H9 (cell line): ENCODE results near the gene RASAL1. TPM values are rescaled to one million over a fixed set of nuclear protein-coding genes. Genes with fewer than 3 reads are reported as not detected.
A peak's percentile ranks its signal among the peaks of the same experiment; 100 is the strongest.

Experiments
- DNase-seq: peaks from one replicate; pipeline ENCODE4 v3.0.0-alpha.2; 2017
- H2AFZ ChIP-seq: one replicate; pipeline ENCODE4 v1.6.1; 2013; ENCODE audit warnings: mild to moderate bottlenecking, low read length, control low read depth, moderate library complexity
- H2AK5ac ChIP-seq: 2 replicates; pipeline ENCODE4 v1.6.1; 2013; ENCODE audit warnings: low read length, control low read depth, mixed read lengths; ENCODE audit not compliant: insufficient read length
- H2BK120ac ChIP-seq: one replicate; pipeline ENCODE4 v1.6.1; 2013; ENCODE audit warnings: low read depth, mild to moderate bottlenecking, low read length, control low read depth, inconsistent platforms; ENCODE audit not compliant: poor library complexity, severe bottlenecking
- H2BK12ac ChIP-seq: 2 replicates; pipeline ENCODE4 v1.6.1; 2013; ENCODE audit warnings: low read length, control low read depth, mixed read lengths, low read depth; ENCODE audit not compliant: insufficient read length
- H2BK15ac ChIP-seq: 2 replicates; pipeline ENCODE4 v1.6.1; 2013; ENCODE audit warnings: low read depth, low read length, control low read depth
- H2BK20ac ChIP-seq: one replicate; pipeline ENCODE4 v1.6.1; 2013; ENCODE audit warnings: low read depth, mild to moderate bottlenecking, low read length, control low read depth, inconsistent platforms; ENCODE audit not compliant: poor library complexity, severe bottlenecking
- H2BK5ac ChIP-seq: 2 replicates; pipeline ENCODE4 v1.6.1; 2013; ENCODE audit warnings: low read length, control low read depth, mixed read lengths; ENCODE audit not compliant: insufficient read length
- H3K14ac ChIP-seq: 2 replicates; pipeline ENCODE4 v1.6.1; 2013; ENCODE audit warnings: low read length, control low read depth; ENCODE audit not compliant: insufficient read depth
- H3K18ac ChIP-seq: 2 replicates; pipeline ENCODE4 v1.6.1; 2013; ENCODE audit warnings: low read depth, mild to moderate bottlenecking, mixed read lengths, low read length, control low read depth; ENCODE audit not compliant: insufficient read length
- H3K23ac ChIP-seq: 2 replicates; pipeline ENCODE4 v1.6.1; 2013; ENCODE audit warnings: low read length, control low read depth, mixed read lengths, low read depth; ENCODE audit not compliant: insufficient read length
- H3K23me2 ChIP-seq: 2 replicates; pipeline ENCODE4 v1.6.1; 2013; ENCODE audit warnings: low read depth, mild to moderate bottlenecking, mixed read lengths, low read length, control low read depth; ENCODE audit not compliant: insufficient read length, poor library complexity, severe bottlenecking
- H3K27ac ChIP-seq: 2 replicates; pipeline ENCODE4 v1.5.1; 2013; ENCODE audit warnings: low read length, control low read depth, mixed read lengths, low read depth; ENCODE audit not compliant: insufficient read length
- H3K27me3 ChIP-seq: 2 replicates; pipeline ENCODE4 v1.6.1; 2013; ENCODE audit warnings: low read length, control low read depth, inconsistent platforms; ENCODE audit not compliant: insufficient read depth
- H3K4ac ChIP-seq: 2 replicates; pipeline ENCODE4 v1.6.1; 2013; ENCODE audit warnings: low read depth, mild to moderate bottlenecking, control low read depth, inconsistent platforms, low read length, moderate library complexity
- H3K4me1 ChIP-seq: 2 replicates; pipeline ENCODE4 v1.6.1; 2013; ENCODE audit warnings: low read length, control low read depth, inconsistent platforms; ENCODE audit not compliant: insufficient read depth
- H3K4me2 ChIP-seq: 2 replicates; pipeline ENCODE4 v1.6.1; 2013; ENCODE audit warnings: low read length, control low read depth, mixed read lengths; ENCODE audit not compliant: insufficient read length, insufficient read depth
- H3K56ac ChIP-seq: 2 replicates; pipeline ENCODE4 v1.6.1; 2013; ENCODE audit warnings: low read depth, mild to moderate bottlenecking, mixed read lengths, low read length, control low read depth; ENCODE audit not compliant: insufficient read length
- H3K79me1 ChIP-seq: 2 replicates; pipeline ENCODE4 v1.6.1; 2013; ENCODE audit warnings: low read depth, mild to moderate bottlenecking, moderate library complexity, low read length, control low read depth, inconsistent platforms; ENCODE audit not compliant: insufficient read depth, poor library complexity, severe bottlenecking
- H3K79me2 ChIP-seq: 2 replicates; pipeline ENCODE4 v1.6.1; 2013; ENCODE audit warnings: low read length, control low read depth, inconsistent platforms; ENCODE audit not compliant: insufficient read depth
- H3K9ac ChIP-seq: 2 replicates; pipeline ENCODE4 v1.6.1; 2013; ENCODE audit warnings: low read length, control low read depth, mixed read lengths; ENCODE audit not compliant: insufficient read length; ENCODE audit errors: extremely low read depth
- H3K9me3 ChIP-seq: one replicate; pipeline ENCODE4 v1.6.1; 2013; ENCODE audit warnings: low read depth, low read length, inconsistent platforms; ENCODE audit not compliant: control insufficient read depth
- H3T11ph ChIP-seq: one replicate; pipeline ENCODE4 v1.6.1; 2013; ENCODE audit warnings: mild to moderate bottlenecking, low read length, control low read depth, inconsistent platforms
- H4K20me1 ChIP-seq: one replicate; pipeline ENCODE4 v1.6.1; 2013; ENCODE audit not compliant: control insufficient read depth, insufficient read length, insufficient read depth
- H4K5ac ChIP-seq: 2 replicates; pipeline ENCODE4 v1.6.1; 2013; ENCODE audit warnings: low read depth, mild to moderate bottlenecking, mixed read lengths, low read length, control low read depth; ENCODE audit not compliant: insufficient read length
- H4K8ac ChIP-seq: replicated peaks from 2 replicates; pipeline ENCODE4 v1.6.1; 2013; ENCODE audit warnings: low read length, control low read depth, mixed read lengths, low read depth; ENCODE audit not compliant: insufficient read length
- H4K91ac ChIP-seq: 2 replicates; pipeline ENCODE4 v1.6.1; 2013; ENCODE audit warnings: low read depth, mild to moderate bottlenecking, moderate library complexity, mixed read lengths, low read length, control low read depth; ENCODE audit not compliant: insufficient read length
- H3K27ac Mint-ChIP-seq, 3 experiments: 2 replicates in 2 of 3; 3 replicates in 1 of 3; pipeline ENCODE4 v1.8.0; 2020 to 2021; ENCODE audit warnings: mixed read lengths in 3 of 3, mild to moderate bottlenecking in 1 of 3, moderate library complexity in 1 of 3
- H3K27me3 Mint-ChIP-seq: 2 replicates; pipeline ENCODE4 v1.8.0; 2021; ENCODE audit warnings: low read depth, mild to moderate bottlenecking, moderate library complexity, mixed read lengths
- H3K36me3 Mint-ChIP-seq, 3 experiments: 2 replicates in 2 of 3; 3 replicates in 1 of 3; pipeline ENCODE4 v1.8.0; 2020 to 2021; ENCODE audit warnings: low read depth in 3 of 3, mixed read lengths in 3 of 3; ENCODE audit not compliant: insufficient read depth in 1 of 3
- H3K4me1 Mint-ChIP-seq, 2 experiments: 2 replicates each; pipeline ENCODE4 v1.8.0; 2020; ENCODE audit warnings: mixed read lengths in 2 of 2
- H3K4me3 Mint-ChIP-seq, 2 experiments: 2 replicates in 1 of 2; 3 replicates in 1 of 2; pipeline ENCODE4 v1.8.0; 2020 to 2021; ENCODE audit warnings: mild to moderate bottlenecking in 2 of 2, mixed read lengths in 2 of 2, moderate library complexity in 1 of 2
- H3K9me3 Mint-ChIP-seq, 2 experiments: 2 replicates in 1 of 2; 3 replicates in 1 of 2; pipeline ENCODE4 v1.8.0; 2020; ENCODE audit warnings: mild to moderate bottlenecking in 2 of 2, mixed read lengths in 2 of 2, moderate library complexity in 1 of 2
- WGBS: extraction: QIAGEN DNeasy Blood & Tissue Kit; methylation state at CpG from one replicate; pipeline ENCODE4 v1.1.7; 2013; ENCODE audit warnings: missing lambda C conversion rate, low lambda C conversion rate, mixed read lengths; ENCODE audit not compliant: insufficient read length; ENCODE audit errors: extremely low coverage; 5-methylcytosine and 5-hydroxymethylcytosine counted together
- total RNA-seq: library from RNA; stranded (reverse); gene quantifications from 2 replicates; pipeline ENCODE4 v1.2.1, GENCODE V29; 2021
- TF ChIP-seq, protein P1 (sequence below): fragments of 200-600 bp; sonication (generic); conservative IDR thresholded peaks from 3 replicates; pipeline ENCODE4 v1.8.0; 2021; ENCODE audit warnings: antibody characterized with exemption, mild to moderate bottlenecking

RASAL1 gene
- total RNA-seq, 1 experiment from 2014 or later: 2.3 TPM

DNA sequence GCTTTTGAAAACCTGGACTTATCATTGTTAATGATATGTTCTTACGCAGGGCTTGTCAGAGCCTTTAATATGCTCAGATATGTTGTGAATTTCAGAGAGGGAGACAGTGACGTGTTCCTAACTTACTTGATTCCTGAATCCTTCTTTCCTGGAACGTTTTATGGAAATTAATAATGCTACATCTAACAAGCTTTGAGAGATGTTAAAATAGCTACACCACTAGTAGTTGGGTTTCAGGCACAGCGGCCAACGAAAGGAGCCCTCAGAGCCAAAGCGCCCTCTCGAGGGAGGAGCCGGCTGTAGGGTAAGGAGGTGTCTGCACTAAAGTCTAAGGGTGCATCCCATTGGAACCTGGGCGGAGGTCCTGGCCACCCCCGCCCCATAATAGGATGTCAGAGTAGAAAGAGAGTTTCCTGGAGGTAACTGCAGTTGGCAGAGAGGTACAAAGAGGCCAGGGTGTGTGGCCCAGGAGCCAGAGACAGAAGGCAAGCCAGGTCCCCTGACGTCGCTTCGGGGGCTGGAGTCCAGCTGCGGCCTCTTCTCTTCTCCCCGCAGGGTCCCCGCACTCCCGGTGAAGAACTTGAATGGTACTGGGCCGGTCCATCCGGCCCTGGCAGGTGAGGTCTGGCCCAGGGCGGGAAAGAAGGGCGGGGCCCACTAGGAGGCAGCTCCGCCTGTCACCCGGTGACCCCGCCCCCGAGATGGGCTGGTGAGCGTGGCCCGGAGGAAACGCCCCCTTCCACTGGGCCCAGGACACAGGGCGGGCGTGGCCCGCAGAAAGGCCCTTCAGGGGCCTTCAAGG, 42.8 kb downstream of the RASAL1 start:
- Histone ChIP-seq H3K23ac (no peak overlapping the region), H3K27ac (no peak overlapping the region), H2BK5ac (no peak overlapping the region), H3K79me2 (no peaks in the 10 kb centered on the region), H3K4me1 (no peaks in the 10 kb centered on the region), H3K9ac (no peak overlapping the region), H3T11ph (no peak overlapping the region), H4K91ac (no peak overlapping the region), H3K79me1 (no peaks in the 10 kb centered on the region), H2BK120ac (no peak overlapping the region), H4K8ac (no peak overlapping the region), H4K5ac (no peak overlapping the region), H2BK15ac (no peak overlapping the region), H2BK12ac (no peak overlapping the region), H4K20me1 (no peaks in the 10 kb centered on the region), H2AK5ac (no peak overlapping the region), H2AFZ (no peak overlapping the region), H3K18ac (no peak overlapping the region), H3K56ac (no peak overlapping the region), H3K4me2 (peak overlapping the region; percentile 35), H3K9me3 (no peaks in the 10 kb centered on the region), H3K4ac (no peak overlapping the region), H2BK20ac (no peak overlapping the region), H3K14ac (no peak overlapping the region), H3K23me2 (no peaks in the 10 kb centered on the region), H3K27me3 (no peaks in the 10 kb centered on the region)
- H3K36me3 Mint-ChIP-seq: no peaks in the 10 kb centered on the region; a peak in 1 of 7 replicates
- peaks cover 13 to 18% of the 10 kb centered on the region in 2 experiments for H3K4me1 Mint-ChIP-seq
- TF ChIP-seq, protein P1, sequence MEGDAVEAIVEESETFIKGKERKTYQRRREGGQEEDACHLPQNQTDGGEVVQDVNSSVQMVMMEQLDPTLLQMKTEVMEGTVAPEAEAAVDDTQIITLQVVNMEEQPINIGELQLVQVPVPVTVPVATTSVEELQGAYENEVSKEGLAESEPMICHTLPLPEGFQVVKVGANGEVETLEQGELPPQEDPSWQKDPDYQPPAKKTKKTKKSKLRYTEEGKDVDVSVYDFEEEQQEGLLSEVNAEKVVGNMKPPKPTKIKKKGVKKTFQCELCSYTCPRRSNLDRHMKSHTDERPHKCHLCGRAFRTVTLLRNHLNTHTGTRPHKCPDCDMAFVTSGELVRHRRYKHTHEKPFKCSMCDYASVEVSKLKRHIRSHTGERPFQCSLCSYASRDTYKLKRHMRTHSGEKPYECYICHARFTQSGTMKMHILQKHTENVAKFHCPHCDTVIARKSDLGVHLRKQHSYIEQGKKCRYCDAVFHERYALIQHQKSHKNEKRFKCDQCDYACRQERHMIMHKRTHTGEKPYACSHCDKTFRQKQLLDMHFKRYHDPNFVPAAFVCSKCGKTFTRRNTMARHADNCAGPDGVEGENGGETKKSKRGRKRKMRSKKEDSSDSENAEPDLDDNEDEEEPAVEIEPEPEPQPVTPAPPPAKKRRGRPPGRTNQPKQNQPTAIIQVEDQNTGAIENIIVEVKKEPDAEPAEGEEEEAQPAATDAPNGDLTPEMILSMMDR: peak; percentile 55
- peak overlapping the region; percentile 61 to 83 for H3K4me3 Mint-ChIP-seq
- DNase-seq: peak; percentile 92
- H3K27ac Mint-ChIP-seq: peak overlapping the region in 1 of 3 experiments; percentile 52; a peak in 2 of 7 replicates
- H3K9me3 Mint-ChIP-seq: no peaks in the 10 kb centered on the region; a peak in 1 of 5 replicates
- WGBS: no CpG with 5 or more reads among the region's 31 CpGs
- H3K27me3 Mint-ChIP-seq: peaks cover 27% of the 10 kb centered on the region
